ENCODE results near the gene HHIPL1. TPM values are rescaled to one million over a fixed set of nuclear protein-coding genes. Genes with fewer than 3 reads are reported as not detected.

Gene HHIPL1
- total RNA-seq, 2 donors from 2014 or later = 0.12 to 0.21 TPM

GRCh38 chr14:99603471-99604277, 41.3 kb upstream of the HHIPL1 start, which contains the start of gene CCDC85C:
Gene CCDC85C, minus strand, starts transcription at chr14:99604207. Its CDS starts 248 bp downstream, at chr14:99603959.
- Mint-ChIP-seq H3K4me3 (peak within 1 kb of the TSS; percentile 97), H3K36me3 (ENCODE audit: low read depth) (no peaks in the 10 kb centered on the region), H3K27ac (peak within 1 kb of the TSS; percentile 97), H3K27me3 (no peaks in the 10 kb centered on the region), H3K4me1 (peaks cover 29% of the 10 kb centered on the region)
- no peaks in the 10 kb centered on the region for H3K9me3 ChIP-seq (ENCODE audit: control insufficient read depth, low read length, poor library complexity, severe bottlenecking)
- ATAC-seq = peak; percentile 6
- DNase-seq = peak; percentile 28 to 46 (median 44)

GRCh38 chr14:99604278-99604765, 40.6 kb upstream of the HHIPL1 start:
- peak; percentile 93 for ATAC-seq

GRCh38 chr14:99604766-99605298, 40.1 kb upstream of the HHIPL1 start:
- Mint-ChIP-seq H3K27ac (peak overlapping the region; percentile 97), H3K4me3 (peak overlapping the region; percentile 97), H3K27me3 (no peaks in the 10 kb centered on the region), H3K36me3 (ENCODE audit: low read depth) (no peaks in the 10 kb centered on the region), H3K4me1 (peaks cover 31% of the 10 kb centered on the region)
- H3K9me3 ChIP-seq (ENCODE audit: control insufficient read depth, low read length, poor library complexity, severe bottlenecking) = no peaks in the 10 kb centered on the region
- ATAC-seq (peak; percentile 29), DNase-seq (peak; percentile 22 to 35 (median 29))

More at GRCh38 chr14:99604278-99604765, 40.6 kb upstream of the HHIPL1 start:
- H3K9me3 ChIP-seq (ENCODE audit: control insufficient read depth, low read length, poor library complexity, severe bottlenecking) = no peaks in the 10 kb centered on the region
- Mint-ChIP-seq H3K36me3 (ENCODE audit: low read depth) (no peaks in the 10 kb centered on the region), H3K27me3 (no peaks in the 10 kb centered on the region), H3K4me3 (peak overlapping the region; percentile 97), H3K4me1 (peaks cover 29% of the 10 kb centered on the region), H3K27ac (peak overlapping the region; percentile 41)
- DNase-seq = peak; percentile 97 to 98 (median 98)

GRCh38 chr14:99605299-99605961, 39.5 kb upstream of the HHIPL1 start:
- DNase-seq (peak; percentile 72 to 79 (median 72)), ATAC-seq (peak; percentile 38)
- Mint-ChIP-seq H3K4me1 (peaks cover 29% of the 10 kb centered on the region), H3K27me3 (no peaks in the 10 kb centered on the region), H3K4me3 (peak overlapping the region; percentile 97), H3K27ac (peak overlapping the region; percentile 97), H3K36me3 (ENCODE audit: low read depth) (no peaks in the 10 kb centered on the region)
- no peaks in the 10 kb centered on the region for H3K9me3 ChIP-seq (ENCODE audit: control insufficient read depth, low read length, poor library complexity, severe bottlenecking)

GRCh38 chr14:99606359-99606758, 38.6 kb upstream of the HHIPL1 start:
- Mint-ChIP-seq H3K4me1 (peaks cover 23% of the 10 kb centered on the region), H3K4me3 (no peak overlapping the region), H3K36me3 (ENCODE audit: low read depth) (no peaks in the 10 kb centered on the region), H3K27ac (no peak overlapping the region), H3K27me3 (no peaks in the 10 kb centered on the region)
- DNase-seq (no peak), ATAC-seq (no peak)
- no peaks in the 10 kb centered on the region for H3K9me3 ChIP-seq (ENCODE audit: control insufficient read depth, low read length, poor library complexity, severe bottlenecking)

DNA sequence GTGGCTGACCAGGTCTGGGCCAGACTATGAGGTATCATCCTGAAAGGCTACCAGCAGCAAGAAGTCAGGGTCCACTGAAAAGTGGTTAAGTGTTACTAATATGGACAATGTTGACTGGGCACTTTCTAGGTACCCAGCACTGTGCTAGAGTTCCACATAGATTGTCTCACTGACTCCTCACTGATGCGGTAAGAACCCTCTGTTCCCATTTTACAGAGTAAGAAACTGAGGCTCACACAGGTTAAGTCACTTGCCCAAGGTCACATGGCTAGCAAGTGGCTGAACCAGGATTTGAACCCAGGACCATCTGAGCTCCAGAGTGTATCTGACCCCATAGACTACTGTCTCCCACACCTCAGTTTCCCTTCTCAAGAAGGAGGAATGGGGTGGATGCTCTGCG, 36.3 kb upstream of the HHIPL1 start:
- H3K4me3 Mint-ChIP-seq = no peak overlapping the region
- peaks cover 12% of the 10 kb centered on the region for H3K4me1 Mint-ChIP-seq
- no peaks in the 10 kb centered on the region for H3K9me3 ChIP-seq (ENCODE audit: control insufficient read depth, low read length, poor library complexity, severe bottlenecking)
- no peak overlapping the region for H3K27ac Mint-ChIP-seq
- H3K27me3 Mint-ChIP-seq = no peaks in the 10 kb centered on the region
- DNase-seq (no peak), ATAC-seq (no peak)
- no peaks in the 10 kb centered on the region for H3K36me3 Mint-ChIP-seq (ENCODE audit: low read depth)

- H3K4me1 Mint-ChIP-seq = peaks cover 12% of the 10 kb centered on the region
- no peak overlapping the region for H3K4me3 Mint-ChIP-seq
- no peaks in the 10 kb centered on the region for H3K36me3 Mint-ChIP-seq (ENCODE audit: low read depth)
- no peak overlapping the region for H3K27ac Mint-ChIP-seq
- ATAC-seq (no peak), DNase-seq (no peak)
- H3K27me3 Mint-ChIP-seq = no peaks in the 10 kb centered on the region
- H3K9me3 ChIP-seq (ENCODE audit: control insufficient read depth, low read length, poor library complexity, severe bottlenecking) = no peaks in the 10 kb centered on the region
Observed at GRCh38 chr14:99609245-99610170, 35.4 kb upstream of the HHIPL1 start.

- H3K9me3 ChIP-seq (ENCODE audit: control insufficient read depth, low read length, poor library complexity, severe bottlenecking) = no peaks in the 10 kb centered on the region
- Mint-ChIP-seq H3K36me3 (ENCODE audit: low read depth) (no peaks in the 10 kb centered on the region), H3K27ac (no peak overlapping the region), H3K4me1 (peaks cover 10% of the 10 kb centered on the region), H3K27me3 (peaks cover 10% of the 10 kb centered on the region), H3K4me3 (no peak overlapping the region)
- no peak for ATAC-seq
- no peak for DNase-seq
Observed at GRCh38 chr14:99611646-99612045, 33.3 kb upstream of the HHIPL1 start.

GRCh38 chr14:99612071-99612737, 32.7 kb upstream of the HHIPL1 start:
- no peak overlapping the region for H3K27ac Mint-ChIP-seq
- ATAC-seq (no peak), DNase-seq (no peak)
- H3K27me3 Mint-ChIP-seq = peaks cover 14% of the 10 kb centered on the region
- H3K36me3 Mint-ChIP-seq (ENCODE audit: low read depth) = no peaks in the 10 kb centered on the region
- H3K4me3 Mint-ChIP-seq = peak overlapping the region; percentile 25
- H3K9me3 ChIP-seq (ENCODE audit: control insufficient read depth, low read length, poor library complexity, severe bottlenecking) = no peaks in the 10 kb centered on the region
- H3K4me1 Mint-ChIP-seq = peaks cover 10% of the 10 kb centered on the region

DNA sequence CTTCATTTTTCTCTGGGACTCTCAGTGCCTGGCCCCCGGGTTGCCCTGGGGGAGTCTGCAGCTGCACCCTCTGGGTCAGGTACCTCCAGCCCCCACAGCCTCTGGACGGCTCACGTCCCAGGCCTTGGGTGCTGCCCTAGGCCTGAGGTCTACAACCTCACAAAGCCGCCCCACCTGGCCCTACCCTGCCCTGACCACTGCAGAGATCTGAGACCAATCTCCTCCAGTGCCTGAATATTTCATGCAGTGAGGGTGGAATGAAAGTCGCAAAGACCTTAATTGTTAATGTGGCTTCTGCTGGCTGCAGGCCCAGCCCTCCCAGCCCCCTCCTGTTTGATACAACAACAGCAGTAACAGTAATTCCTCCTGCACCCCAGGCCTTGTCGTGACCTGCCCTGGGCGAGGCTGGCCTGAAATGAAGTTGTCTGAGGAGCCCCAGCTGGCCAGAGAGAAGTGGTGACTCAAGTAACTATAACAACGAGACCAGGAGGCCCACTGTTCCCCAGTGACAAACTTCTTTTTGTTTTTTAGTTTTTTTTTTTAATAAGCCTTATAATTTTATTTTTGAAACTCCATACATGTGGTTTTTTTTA, 32.1 kb upstream of the HHIPL1 start:
- DNase-seq (no peak), ATAC-seq (no peak)
- Mint-ChIP-seq H3K27me3 (peaks cover 15% of the 10 kb centered on the region), H3K36me3 (ENCODE audit: low read depth) (no peaks in the 10 kb centered on the region), H3K4me3 (no peak overlapping the region), H3K27ac (no peak overlapping the region), H3K4me1 (peaks cover 8% of the 10 kb centered on the region)
- no peaks in the 10 kb centered on the region for H3K9me3 ChIP-seq (ENCODE audit: control insufficient read depth, low read length, poor library complexity, severe bottlenecking)

DNA sequence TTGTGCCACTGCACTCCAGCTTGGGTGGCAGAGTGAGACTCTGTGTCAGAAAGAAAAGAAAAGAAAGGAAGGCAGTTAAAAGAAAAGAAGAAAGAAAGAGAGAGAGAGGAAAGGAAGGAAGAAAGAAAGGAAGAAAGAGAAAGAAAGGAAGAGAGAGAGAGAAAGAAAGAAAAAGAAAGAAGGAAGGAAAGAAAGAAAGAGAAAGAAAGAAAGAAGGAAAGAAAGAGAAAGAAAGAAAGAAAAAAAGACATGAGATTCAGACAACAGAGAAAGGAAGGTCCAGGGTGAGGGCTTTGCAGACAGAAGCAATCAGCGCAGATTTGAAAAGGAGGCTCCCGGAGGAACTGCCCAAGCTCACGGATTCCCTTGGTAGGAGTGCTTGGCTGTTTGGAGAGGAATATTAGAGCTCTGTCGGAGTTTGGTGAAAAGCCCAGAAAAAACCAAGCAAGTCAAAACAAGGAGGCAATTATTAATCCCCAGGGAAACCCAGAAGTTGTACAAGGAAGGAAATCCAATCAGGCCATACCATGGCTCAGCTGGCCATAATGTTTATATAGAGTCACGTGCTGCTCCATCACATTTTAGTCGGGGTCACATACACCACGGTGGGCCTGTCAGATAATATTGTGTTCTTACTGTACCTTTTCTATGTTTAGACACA, 29.3 kb upstream of the HHIPL1 start:
- Mint-ChIP-seq H3K4me3 (no peak overlapping the region), H3K4me1 (peaks cover 5% of the 10 kb centered on the region), H3K27me3 (peaks cover 27% of the 10 kb centered on the region), H3K27ac (no peak overlapping the region), H3K36me3 (ENCODE audit: low read depth) (no peaks in the 10 kb centered on the region)
- no peaks in the 10 kb centered on the region for H3K9me3 ChIP-seq (ENCODE audit: control insufficient read depth, low read length, poor library complexity, severe bottlenecking)
- ATAC-seq (no peak), DNase-seq (no peak)

All from T-helper 17 cell (primary cell).